ENCODE results near the gene RPL5. TPM values are rescaled to one million over a fixed set of nuclear protein-coding genes. Genes with fewer than 3 reads are reported as not detected.
"Not testable (repeated sequence)": the region's sequence is repeated elsewhere in the genome, so short reads cannot be mapped to it uniquely, and the experiment has no call there.

The RPL5 gene
- 2,179 and 2,752 TPM in 2 replicates for polyA plus RNA-seq (2011; rRNA removed)
- polyA minus RNA-seq (2011; rRNA and poly(A)+ RNA removed) = 863 and 868 TPM in 2 replicates

GRCh38 chr1:92831762-92832536, at the start of gene RPL5:
RPL5 (plus strand) TSS chr1:92832040; CDS start chr1:92832115, 75 bp downstream.
- Histone ChIP-seq H3K27me3 (ENCODE audit: control insufficient read depth, insufficient read depth, low read length) (no peaks in the 10 kb centered on the region), H3K9me3 (ENCODE audit: control insufficient read depth, insufficient read depth, low read length) (peaks cover 2% of the 10 kb centered on the region; the same call in 1 of the 2 replicates), H3K4me3 (ENCODE audit: low read depth, low read length) (peak within 1 kb of the TSS; percentile 97), H3K27ac (ENCODE audit: low read depth, low read length) (peak within 1 kb of the TSS; percentile 74)
- TF ChIP-seq CTCF (IDR thresholded peaks at IDR 0.05; ENCODE audit: low read depth, low read length) = peak; percentile 94
- DNase-seq (ENCODE audit: low read depth, low spot score) = peak; percentile 96
- ChIA-PET CTCF (interaction anchor here (0.5 to 2.7 kb wide), 28 partner anchors 9 to 1320 kb away, joined by 3 to 15 read pairs (median 4); partner anchors contain the start of gene EVI5), POLR2A (interaction anchor here (0.5 to 2.3 kb wide), 25 partner anchors 11 to 1948 kb away, joined by 3 to 31 read pairs (median 3); partner anchors contain the start of genes DIPK1A and EVI5)

GRCh38 chr1:92783550-92783949, 48.3 kb upstream of the RPL5 start:
- not testable (repeated sequence) for H3K27ac ChIP-seq (ENCODE audit: low read depth, low read length); H3K27me3 ChIP-seq (ENCODE audit: control insufficient read depth, insufficient read depth, low read length); DNase-seq (ENCODE audit: low read depth, low spot score); H3K9me3 ChIP-seq (ENCODE audit: control insufficient read depth, insufficient read depth, low read length)
- H3K4me3 ChIP-seq (ENCODE audit: low read depth, low read length) = peak overlapping the region; percentile 82
- ChIA-PET POLR2A (interaction anchor here (0.6 to 2.8 kb wide), 3 partner anchors 48 to 296 kb away, joined by 3 to 31 read pairs (median 3); partner anchors contain the start of genes MTF2 and RPL5), CTCF (interaction anchor here (0.6 to 2.2 kb wide), 9 partner anchors 9 to 461 kb away, joined by 3 to 15 read pairs (median 4); partner anchors contain the start of gene RPL5)

DNA sequence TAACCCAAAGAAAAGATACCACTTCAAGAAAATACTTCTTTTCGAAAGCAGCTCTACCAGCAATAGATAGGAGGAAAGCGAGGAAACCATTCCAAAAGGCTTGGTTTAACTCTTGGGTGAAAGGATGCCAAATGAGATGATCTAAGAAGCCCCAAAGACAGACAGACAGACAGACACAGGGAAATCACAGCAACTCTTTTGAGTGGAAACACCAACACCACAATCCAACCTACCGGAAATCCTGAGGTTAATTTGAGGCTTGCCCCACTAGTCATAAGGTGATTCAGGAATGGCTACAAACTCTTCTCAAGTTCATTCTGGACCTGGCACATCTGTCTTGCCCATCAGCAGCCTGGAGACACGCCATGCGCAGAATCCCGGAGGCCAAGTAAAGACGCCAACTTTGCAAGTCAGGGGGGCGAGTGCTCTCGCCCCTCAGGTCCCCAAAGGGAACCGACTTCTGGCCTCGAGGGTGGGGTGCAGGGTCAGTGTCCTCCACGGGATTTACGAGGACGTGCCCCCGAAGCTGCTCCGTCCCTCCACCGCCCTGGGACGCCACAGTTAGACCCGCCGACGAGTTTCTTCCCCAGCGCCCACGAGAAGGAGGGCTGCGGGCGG, 47.7 kb upstream of the RPL5 start:
- peak overlapping the region; percentile 90 for H3K27ac ChIP-seq (ENCODE audit: low read depth, low read length)
- ChIA-PET CTCF (interaction anchor here (0.6 to 2.2 kb wide), 8 partner anchors 9 to 462 kb away, joined by 3 to 15 read pairs (median 4); partner anchors contain the start of gene RPL5), POLR2A (interaction anchor here (0.5 to 2.8 kb wide), 10 partner anchors 10 to 295 kb away, joined by 3 to 31 read pairs (median 3); partner anchors contain the start of genes MTF2 and RPL5)
- TF ChIP-seq CTCF (IDR thresholded peaks at IDR 0.05; ENCODE audit: low read depth, low read length) = no peak
- H3K9me3 ChIP-seq (ENCODE audit: control insufficient read depth, insufficient read depth, low read length) = no peaks in the 10 kb centered on the region; the same call in 1 of the 2 replicates
- no peak for DNase-seq (ENCODE audit: low read depth, low spot score)
- H3K27me3 ChIP-seq (ENCODE audit: control insufficient read depth, insufficient read depth, low read length) = no peaks in the 10 kb centered on the region
- peak overlapping the region; percentile 82 for H3K4me3 ChIP-seq (ENCODE audit: low read depth, low read length)

- H3K4me3 ChIP-seq (ENCODE audit: low read depth, low read length) = peak within 1 kb of the TSS; percentile 82
- ChIA-PET POLR2A (interaction anchor here (0.5 to 2.8 kb wide), 13 partner anchors 10 to 985 kb away, joined by 3 to 31 read pairs (median 4); partner anchors contain the start of genes MTF2 and RPL5), CTCF (interaction anchor here (0.7 to 2.2 kb wide), 4 partner anchors 19 to 47 kb away, joined by 3 to 15 read pairs (median 4); partner anchors contain the start of gene RPL5)
These were observed 47.0 kb upstream of the RPL5 start, which contains the start of gene EVI5 for GRCh38 chr1:92784639-92785500. EVI5 (minus strand) TSS chr1:92785108; CDS start chr1:92736546, 48,562 bp downstream.

More at GRCh38 chr1:92784639-92785500, 47.0 kb upstream of the RPL5 start, which contains the start of gene EVI5:
- TF ChIP-seq CTCF (IDR thresholded peaks at IDR 0.05; ENCODE audit: low read depth, low read length) = no peak; the same call in 1 of the 2 replicates
- H3K9me3 ChIP-seq (ENCODE audit: control insufficient read depth, insufficient read depth, low read length) = no peaks in the 10 kb centered on the region; the same call in 1 of the 2 replicates
- H3K27me3 ChIP-seq (ENCODE audit: control insufficient read depth, insufficient read depth, low read length) = no peaks in the 10 kb centered on the region
- peak within 1 kb of the TSS; percentile 90 for H3K27ac ChIP-seq (ENCODE audit: low read depth, low read length)
- peak; percentile 94 for DNase-seq (ENCODE audit: low read depth, low spot score)

All from AG04450 (cell line).